SU-DHL-6 (cell line): Measurements from ENCODE around the gene GAGE12J.

Experiments used
- H2AFZ ChIP-seq: fragments of 200-600 bp; sonication (generic); 2 replicates; pipeline ENCODE4 v1.6.1; 2014; ENCODE audit warnings: low read depth, mild to moderate bottlenecking, moderate library complexity, mixed read lengths, antibody characterized with exemption, low read length; ENCODE audit not compliant: severe bottlenecking
- H3F3A ChIP-seq: fragments of 200-600 bp; shearing (Covaris generic); 2 replicates; pipeline ENCODE4 v1.6.0; 2016; ENCODE audit warnings: antibody characterized with exemption, mild to moderate bottlenecking; ENCODE audit not compliant: insufficient read depth
- H3K27ac ChIP-seq: fragments of 200-600 bp; sonication (generic); 2 replicates; pipeline ENCODE4 v1.5.1; 2016; ENCODE audit warnings: low read depth, mild to moderate bottlenecking, low read length, moderate library complexity, mixed read lengths
- H3K27me3 ChIP-seq: fragments of 200-600 bp; sonication (generic), shearing (Covaris generic); 2 replicates; pipeline ENCODE4 v1.6.0; 2014; ENCODE audit warnings: mild to moderate bottlenecking, low read length
- H3K36me3 ChIP-seq: fragments of 200-600 bp; sonication (generic); 2 replicates; pipeline ENCODE4 v1.6.1; 2014; ENCODE audit warnings: mild to moderate bottlenecking, low read length, mixed read lengths
- H3K4me2 ChIP-seq: fragments of 300-600, 200-600 bp; shearing (Covaris generic), sonication (generic); 2 replicates; pipeline ENCODE4 v1.6.0; 2014; ENCODE audit warnings: low read length, low read depth, mild to moderate bottlenecking; ENCODE audit not compliant: poor library complexity, severe bottlenecking
- H3K4me3 ChIP-seq: fragments of 200-600 bp; sonication (generic); 2 replicates; pipeline ENCODE4 v1.5.1; 2014; ENCODE audit warnings: antibody characterized with exemption, low read length, mild to moderate bottlenecking, mixed read lengths; ENCODE audit not compliant: insufficient read depth, poor library complexity, severe bottlenecking
- H3K79me2 ChIP-seq: fragments of 200-600 bp; sonication (generic); 2 replicates; pipeline ENCODE4 v1.6.1; 2014; ENCODE audit warnings: mild to moderate bottlenecking, low read length, moderate library complexity; ENCODE audit not compliant: insufficient read depth
- H3K9ac ChIP-seq: fragments of 200-600 bp; sonication (generic); 2 replicates; pipeline ENCODE4 v1.7.0; 2014; ENCODE audit warnings: mild to moderate bottlenecking, low read length
- H3K9me2 ChIP-seq: fragments of 200-600 bp; sonication (generic); replicated peaks from 2 replicates; pipeline ENCODE4 v1.6.1; 2014; ENCODE audit warnings: low read length; ENCODE audit not compliant: insufficient read depth
- H3K9me3 ChIP-seq: fragments of 200-600 bp; sonication (generic); 2 replicates; pipeline ENCODE4 v1.6.1; 2014; ENCODE audit warnings: low read length, mixed read lengths; ENCODE audit not compliant: insufficient read depth
- H4K20me1 ChIP-seq: fragments of 200-600 bp; sonication (generic); 2 replicates; pipeline ENCODE4 v1.6.1; 2014; ENCODE audit warnings: low read depth, mild to moderate bottlenecking, antibody characterized with exemption, low read length, moderate library complexity, mixed read lengths
- CTCF ChIP-seq: fragments of 200-600 bp; sonication (generic); IDR thresholded peaks from one replicate; pipeline ENCODE4 v1.5.1; 2017; ENCODE audit warnings: antibody characterized with exemption, mild to moderate bottlenecking, low read length, moderate library complexity; ENCODE audit not compliant: insufficient read depth, poor library complexity, severe bottlenecking
- EZH2phosphoT487 ChIP-seq: fragments of 200-600 bp; sonication (generic), shearing (Covaris generic); conservative IDR thresholded peaks from 2 replicates; pipeline ENCODE4 v1.6.1; 2018; ENCODE audit warnings: mild to moderate bottlenecking, antibody characterized with exemption, low read length, moderate library complexity, mixed read lengths

GAGE12J gene

GRCh38 chrX:49282647-49283011, 39.2 kb upstream of the GAGE12J start:
- Histone ChIP-seq H3K4me3 (no peak overlapping the region), H3F3A (no peaks in the 10 kb centered on the region), H2AFZ (no peak overlapping the region), H3K27me3 (no peaks in the 10 kb centered on the region), H3K9ac (no peak overlapping the region), H3K4me2 (no peak overlapping the region), H4K20me1 (no peaks in the 10 kb centered on the region), H3K36me3 (no peaks in the 10 kb centered on the region), H3K79me2 (no peaks in the 10 kb centered on the region), H3K27ac (no peak overlapping the region), H3K9me2 (no peaks in the 10 kb centered on the region), H3K9me3 (no peaks in the 10 kb centered on the region)
- TF ChIP-seq CTCF, result no peak
- TF ChIP-seq EZH2phosphoT487, result no peak

GRCh38 chrX:49284212-49284611, 37.6 kb upstream of the GAGE12J start:
- Histone ChIP-seq H3K9me3 (no peaks in the 10 kb centered on the region), H2AFZ (no peak overlapping the region), H3K9ac (no peak overlapping the region), H3K9me2 (no peaks in the 10 kb centered on the region), H3K4me2 (no peak overlapping the region), H3F3A (no peaks in the 10 kb centered on the region), H4K20me1 (no peaks in the 10 kb centered on the region), H3K4me3 (no peak overlapping the region), H3K27ac (no peak overlapping the region), H3K36me3 (no peaks in the 10 kb centered on the region), H3K79me2 (no peaks in the 10 kb centered on the region), H3K27me3 (no peaks in the 10 kb centered on the region)
- TF ChIP-seq EZH2phosphoT487 (no peak), CTCF (no peak)

GRCh38 chrX:49286136-49286535, 35.7 kb upstream of the GAGE12J start:
- no peak overlapping the region for H2AFZ ChIP-seq
- H3K9me3 ChIP-seq, result no peaks in the 10 kb centered on the region
- H3K9me2 ChIP-seq, result no peaks in the 10 kb centered on the region
- no peak overlapping the region for H3K27ac ChIP-seq
- H4K20me1 ChIP-seq, result no peaks in the 10 kb centered on the region
- no peaks in the 10 kb centered on the region for H3F3A ChIP-seq
- H3K36me3 ChIP-seq, result no peaks in the 10 kb centered on the region
- no peaks in the 10 kb centered on the region for H3K79me2 ChIP-seq
- TF ChIP-seq CTCF (no peak), EZH2phosphoT487 (no peak)
- H3K9ac ChIP-seq, result no peak overlapping the region
- no peak overlapping the region for H3K4me2 ChIP-seq
- no peaks in the 10 kb centered on the region for H3K27me3 ChIP-seq
- H3K4me3 ChIP-seq, result no peak overlapping the region

- Histone ChIP-seq H3K9ac (no peak overlapping the region), H3K4me3 (no peak overlapping the region), H3K4me2 (no peak overlapping the region), H3K9me2 (no peaks in the 10 kb centered on the region), H3K27ac (no peak overlapping the region), H2AFZ (no peak overlapping the region), H3F3A (no peaks in the 10 kb centered on the region), H3K27me3 (no peaks in the 10 kb centered on the region), H3K36me3 (no peaks in the 10 kb centered on the region), H3K79me2 (no peaks in the 10 kb centered on the region), H4K20me1 (no peaks in the 10 kb centered on the region), H3K9me3 (no peaks in the 10 kb centered on the region)
- no peak for TF ChIP-seq EZH2phosphoT487
- TF ChIP-seq CTCF, result no peak
Measured at GRCh38 chrX:49286581-49286980, 35.3 kb upstream of the GAGE12J start.
